Measurements from ENCODE around the gene GUCA2B.

GUCA2B gene

GRCh38 chr1:42177541-42177981 is 24.4 kb downstream of the GUCA2B start:
- H3K4me3 ChIP-seq (ENCODE audit: low read length, poor library complexity, severe bottlenecking), result no peak overlapping the region
- H3K36me3 ChIP-seq (ENCODE audit: insufficient read depth, low read length), result peaks cover 34% of the 10 kb centered on the region; the same call in 1 of the 2 replicates
- no peak overlapping the region for H2AFZ ChIP-seq (ENCODE audit: low read length)
- no peaks in the 10 kb centered on the region for H3K27me3 ChIP-seq (ENCODE audit: insufficient read depth, low read length, poor library complexity, severe bottlenecking)
- no peaks in the 10 kb centered on the region for H3F3A ChIP-seq (ENCODE audit: low read depth)
- no peak for TF ChIP-seq EZH2phosphoT487 (IDR thresholded peaks at IDR 0.05; ENCODE audit: borderline replicate concordance)
- TF ChIP-seq, protein P1, sequence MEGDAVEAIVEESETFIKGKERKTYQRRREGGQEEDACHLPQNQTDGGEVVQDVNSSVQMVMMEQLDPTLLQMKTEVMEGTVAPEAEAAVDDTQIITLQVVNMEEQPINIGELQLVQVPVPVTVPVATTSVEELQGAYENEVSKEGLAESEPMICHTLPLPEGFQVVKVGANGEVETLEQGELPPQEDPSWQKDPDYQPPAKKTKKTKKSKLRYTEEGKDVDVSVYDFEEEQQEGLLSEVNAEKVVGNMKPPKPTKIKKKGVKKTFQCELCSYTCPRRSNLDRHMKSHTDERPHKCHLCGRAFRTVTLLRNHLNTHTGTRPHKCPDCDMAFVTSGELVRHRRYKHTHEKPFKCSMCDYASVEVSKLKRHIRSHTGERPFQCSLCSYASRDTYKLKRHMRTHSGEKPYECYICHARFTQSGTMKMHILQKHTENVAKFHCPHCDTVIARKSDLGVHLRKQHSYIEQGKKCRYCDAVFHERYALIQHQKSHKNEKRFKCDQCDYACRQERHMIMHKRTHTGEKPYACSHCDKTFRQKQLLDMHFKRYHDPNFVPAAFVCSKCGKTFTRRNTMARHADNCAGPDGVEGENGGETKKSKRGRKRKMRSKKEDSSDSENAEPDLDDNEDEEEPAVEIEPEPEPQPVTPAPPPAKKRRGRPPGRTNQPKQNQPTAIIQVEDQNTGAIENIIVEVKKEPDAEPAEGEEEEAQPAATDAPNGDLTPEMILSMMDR (conservative IDR thresholded peaks at IDR 0.05; ENCODE audit: low read length), result no peak
- H3K9ac ChIP-seq (ENCODE audit: low read depth, low read length, poor library complexity, severe bottlenecking), result no peak overlapping the region
- no peaks in the 10 kb centered on the region for H4K20me1 ChIP-seq (ENCODE audit: insufficient read depth, low read length, poor library complexity, severe bottlenecking)
- H3K79me2 ChIP-seq (ENCODE audit: insufficient read depth, low read length), result no peaks in the 10 kb centered on the region
- no peak overlapping the region for H3K4me2 ChIP-seq (ENCODE audit: low read depth, low read length, poor library complexity, severe bottlenecking)
- no peaks in the 10 kb centered on the region for H3K9me2 ChIP-seq (replicated peaks; ENCODE audit: low read depth, low read length)
- no peaks in the 10 kb centered on the region for H3K4me1 ChIP-seq (ENCODE audit: insufficient read depth, low read length, poor library complexity, severe bottlenecking)
- H3K9me3 ChIP-seq (ENCODE audit: insufficient read depth, low read depth, low read length), result no peaks in the 10 kb centered on the region

- Histone ChIP-seq H3K9ac (ENCODE audit: low read depth, low read length, poor library complexity, severe bottlenecking) (no peak overlapping the region), H3K4me2 (ENCODE audit: low read depth, low read length, poor library complexity, severe bottlenecking) (no peak overlapping the region), H3K36me3 (ENCODE audit: insufficient read depth, low read length) (peaks cover 38% of the 10 kb centered on the region; the same call in 1 of the 2 replicates)
Measured at GRCh38 chr1:42178249-42178648, 25.0 kb downstream of the GUCA2B start.

GRCh38 chr1:42179275-42179674 is 26.1 kb downstream of the GUCA2B start:
- H4K20me1 ChIP-seq (ENCODE audit: insufficient read depth, low read length, poor library complexity, severe bottlenecking), result no peaks in the 10 kb centered on the region
- H3K4me2 ChIP-seq (ENCODE audit: low read depth, low read length, poor library complexity, severe bottlenecking), result no peak overlapping the region
- H3K36me3 ChIP-seq (ENCODE audit: insufficient read depth, low read length), result peaks cover 42% of the 10 kb centered on the region; the same call in 1 of the 2 replicates
- no peaks in the 10 kb centered on the region for H3K4me1 ChIP-seq (ENCODE audit: insufficient read depth, low read length, poor library complexity, severe bottlenecking)
- no peaks in the 10 kb centered on the region for H3K27me3 ChIP-seq (ENCODE audit: insufficient read depth, low read length, poor library complexity, severe bottlenecking)
- H2AFZ ChIP-seq (ENCODE audit: low read length), result no peak overlapping the region
- no peaks in the 10 kb centered on the region for H3K79me2 ChIP-seq (ENCODE audit: insufficient read depth, low read length)
- TF ChIP-seq, protein P1 (conservative IDR thresholded peaks at IDR 0.05; ENCODE audit: low read length), result no peak
- no peak for TF ChIP-seq EZH2phosphoT487 (IDR thresholded peaks at IDR 0.05; ENCODE audit: borderline replicate concordance)
- no peak overlapping the region for H3K4me3 ChIP-seq (ENCODE audit: low read length, poor library complexity, severe bottlenecking)
- no peaks in the 10 kb centered on the region for H3F3A ChIP-seq (ENCODE audit: low read depth)
- H3K9me2 ChIP-seq (replicated peaks; ENCODE audit: low read depth, low read length), result no peaks in the 10 kb centered on the region
- H3K9me3 ChIP-seq (ENCODE audit: insufficient read depth, low read depth, low read length), result no peaks in the 10 kb centered on the region
- H3K9ac ChIP-seq (ENCODE audit: low read depth, low read length, poor library complexity, severe bottlenecking), result no peak overlapping the region

More at GRCh38 chr1:42178249-42178648, 25.0 kb downstream of the GUCA2B start:
- no peak overlapping the region for H3K4me3 ChIP-seq (ENCODE audit: low read length, poor library complexity, severe bottlenecking)
- no peaks in the 10 kb centered on the region for H3F3A ChIP-seq (ENCODE audit: low read depth)
- no peaks in the 10 kb centered on the region for H3K9me2 ChIP-seq (replicated peaks; ENCODE audit: low read depth, low read length)
- no peaks in the 10 kb centered on the region for H3K9me3 ChIP-seq (ENCODE audit: insufficient read depth, low read depth, low read length)
- no peaks in the 10 kb centered on the region for H4K20me1 ChIP-seq (ENCODE audit: insufficient read depth, low read length, poor library complexity, severe bottlenecking)
- no peak overlapping the region for H2AFZ ChIP-seq (ENCODE audit: low read length)
- TF ChIP-seq, protein P1 (conservative IDR thresholded peaks at IDR 0.05; ENCODE audit: low read length), result no peak
- TF ChIP-seq EZH2phosphoT487 (IDR thresholded peaks at IDR 0.05; ENCODE audit: borderline replicate concordance), result no peak
- H3K4me1 ChIP-seq (ENCODE audit: insufficient read depth, low read length, poor library complexity, severe bottlenecking), result no peaks in the 10 kb centered on the region
- no peaks in the 10 kb centered on the region for H3K27me3 ChIP-seq (ENCODE audit: insufficient read depth, low read length, poor library complexity, severe bottlenecking)
- H3K79me2 ChIP-seq (ENCODE audit: insufficient read depth, low read length), result no peaks in the 10 kb centered on the region

All from Loucy (cell line).